Trophoblast cell (in vitro differentiated cells and primary cell): ENCODE measurements around the gene GAPT.
"Not testable (repeated sequence)": the region's sequence is repeated elsewhere in the genome, so short reads cannot be mapped to it uniquely, and the experiment has no call there.

Experiments
- DNase-seq, 2 donors: peaks; one replicate each; pipeline ENCODE4 v3.0.0-alpha.2; 2016
- H2AFZ ChIP-seq: 2 replicates; pipeline ENCODE4 v1.6.1; 2013; ENCODE audit warnings: low read length, moderate library complexity, mild to moderate bottlenecking; ENCODE audit not compliant: insufficient read depth, poor library complexity
- H2AK5ac ChIP-seq: 2 replicates; pipeline ENCODE4 v1.6.1; 2013; ENCODE audit warnings: mild to moderate bottlenecking, low read length
- H2BK120ac ChIP-seq: 2 replicates; pipeline ENCODE4 v1.6.1; 2013; ENCODE audit warnings: low read length, mild to moderate bottlenecking, moderate library complexity; ENCODE audit not compliant: insufficient read depth, poor library complexity
- H2BK12ac ChIP-seq: 2 replicates; pipeline ENCODE4 v1.6.1; 2013; ENCODE audit warnings: mild to moderate bottlenecking, low read length, moderate library complexity
- H2BK5ac ChIP-seq: 2 replicates; pipeline ENCODE4 v1.6.1; 2013; ENCODE audit warnings: low read length, low read depth, moderate library complexity, mild to moderate bottlenecking; ENCODE audit not compliant: poor library complexity
- H3K14ac ChIP-seq: 2 replicates; pipeline ENCODE4 v1.6.1; 2013; ENCODE audit warnings: mild to moderate bottlenecking, low read length
- H3K18ac ChIP-seq: 2 replicates; pipeline ENCODE4 v1.6.1; 2013; ENCODE audit warnings: mild to moderate bottlenecking, low read length
- H3K23ac ChIP-seq: 2 replicates; pipeline ENCODE4 v1.6.1; 2013; ENCODE audit warnings: low read length
- H3K27ac ChIP-seq: 2 replicates; pipeline ENCODE4 v1.5.1; 2013; ENCODE audit warnings: low read depth, mild to moderate bottlenecking, inconsistent platforms, low read length, moderate library complexity
- H3K27me3 ChIP-seq: 2 replicates; pipeline ENCODE4 v1.6.1; 2013; ENCODE audit warnings: inconsistent platforms, mild to moderate bottlenecking, low read length, moderate library complexity; ENCODE audit not compliant: insufficient read depth
- H3K36me3 ChIP-seq, 2 experiments: 1 replicate in 1 of 2; 2 replicates in 1 of 2; pipeline ENCODE4 v1.6.1; 2013; ENCODE audit warnings: low read length in 2 of 2, mild to moderate bottlenecking in 2 of 2, moderate library complexity in 1 of 2; ENCODE audit not compliant: insufficient read depth in 2 of 2, control insufficient read depth in 1 of 2
- H3K4ac ChIP-seq: 2 replicates; pipeline ENCODE4 v1.6.1; 2013; ENCODE audit warnings: low read depth, mild to moderate bottlenecking, low read length, moderate library complexity
- H3K4me1 ChIP-seq, 2 experiments: 1 replicate in 1 of 2; 2 replicates in 1 of 2; pipeline ENCODE4 v1.6.1; 2013; ENCODE audit warnings: low read length in 2 of 2, mild to moderate bottlenecking in 2 of 2, moderate library complexity in 1 of 2; ENCODE audit not compliant: insufficient read depth in 2 of 2, control insufficient read depth in 1 of 2
- H3K4me2 ChIP-seq: 2 replicates; pipeline ENCODE4 v1.6.1; 2013; ENCODE audit warnings: inconsistent platforms, mild to moderate bottlenecking, low read length, moderate library complexity
- H3K4me3 ChIP-seq: 2 replicates; pipeline ENCODE4 v1.5.1; 2013; ENCODE audit warnings: mild to moderate bottlenecking, low read depth, low read length, inconsistent platforms
- H3K79me1 ChIP-seq: one replicate; pipeline ENCODE4 v1.6.1; 2013; ENCODE audit warnings: low read length
- H3K79me2 ChIP-seq: 2 replicates; pipeline ENCODE4 v1.6.1; 2013; ENCODE audit warnings: low read length, mild to moderate bottlenecking; ENCODE audit not compliant: control insufficient read depth, insufficient read depth, poor library complexity
- H3K9ac ChIP-seq: 2 replicates; pipeline ENCODE4 v1.6.1; 2013; ENCODE audit warnings: mild to moderate bottlenecking, low read length
- H3K9me3 ChIP-seq: 2 replicates; pipeline ENCODE4 v1.6.1; 2013; ENCODE audit warnings: low read depth, mild to moderate bottlenecking, control low read depth, inconsistent platforms, low read length; ENCODE audit not compliant: insufficient read depth
- H4K12ac ChIP-seq: 2 replicates; pipeline ENCODE4 v1.6.1; 2013; ENCODE audit warnings: low read depth, mild to moderate bottlenecking, low read length, moderate library complexity
- H4K8ac ChIP-seq: 2 replicates; pipeline ENCODE4 v1.6.1; 2013; ENCODE audit warnings: low read depth, mild to moderate bottlenecking, low read length, moderate library complexity
- H4K91ac ChIP-seq: one replicate; pipeline ENCODE4 v1.6.1; 2013; ENCODE audit warnings: low read depth, mild to moderate bottlenecking, low read length, moderate library complexity
- WGBS: extraction: QIAGEN DNeasy Blood & Tissue Kit; methylation state at CpG from one replicate; pipeline ENCODE4 v1.1.7; 2013; ENCODE audit warnings: missing lambda C conversion rate; ENCODE audit not compliant: insufficient read length, insufficient coverage; ENCODE audit errors: extremely low coverage; 5-methylcytosine and 5-hydroxymethylcytosine counted together

GAPT gene

DNA sequence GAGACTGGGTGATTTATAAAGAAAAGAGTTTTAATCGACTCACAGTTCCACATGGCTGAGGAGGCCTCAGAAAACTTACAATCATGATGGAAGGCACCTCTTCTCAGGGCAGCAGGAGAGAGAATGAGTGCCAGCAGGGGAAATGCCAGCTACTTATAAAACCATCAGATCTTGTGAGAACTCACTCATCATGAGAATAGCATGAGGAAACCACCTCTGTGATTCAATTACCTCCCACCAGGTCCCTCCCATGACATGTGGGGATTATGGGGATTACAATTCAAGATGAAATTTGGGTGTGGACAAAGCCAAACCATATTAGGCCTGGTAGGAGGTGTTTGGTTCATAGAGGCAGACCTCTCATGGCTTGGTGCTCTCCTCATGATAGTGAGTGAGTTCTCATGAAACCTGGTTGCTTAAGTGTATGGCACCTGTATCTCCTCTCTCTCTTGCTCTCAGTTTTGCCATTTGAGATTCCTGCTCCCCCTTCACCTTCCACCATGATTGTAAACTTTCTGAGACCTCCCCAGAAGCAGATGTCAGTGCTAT is 39.8 kb downstream of the GAPT start:
- no peaks in the 10 kb centered on the region for H3K27me3 ChIP-seq
- H3K4me1 ChIP-seq: no peaks in the 10 kb centered on the region
- no peak overlapping the region for H4K91ac ChIP-seq
- H4K8ac ChIP-seq: no peak overlapping the region
- H3K27ac ChIP-seq: no peak overlapping the region
- H2BK12ac ChIP-seq: no peak overlapping the region
- H3K18ac ChIP-seq: no peak overlapping the region
- no peak overlapping the region for H2AK5ac ChIP-seq
- H3K4me2 ChIP-seq: no peak overlapping the region
- H3K4ac ChIP-seq: no peak overlapping the region
- no peaks in the 10 kb centered on the region for H3K79me2 ChIP-seq
- no peak overlapping the region for H2BK5ac ChIP-seq
- H3K9ac ChIP-seq: no peak overlapping the region
- no peak overlapping the region for H2AFZ ChIP-seq
- H2BK120ac ChIP-seq: no peak overlapping the region
- no peaks in the 10 kb centered on the region for H3K9me3 ChIP-seq
- no peak overlapping the region for H3K14ac ChIP-seq
- no CpG with 5 or more reads among the region's 1 CpG for WGBS
- no peak for DNase-seq
- H3K23ac ChIP-seq: no peak overlapping the region
- H3K79me1 ChIP-seq: no peaks in the 10 kb centered on the region
- no peaks in the 10 kb centered on the region for H3K36me3 ChIP-seq
- no peak overlapping the region for H3K4me3 ChIP-seq
- H4K12ac ChIP-seq: no peak overlapping the region

DNA sequence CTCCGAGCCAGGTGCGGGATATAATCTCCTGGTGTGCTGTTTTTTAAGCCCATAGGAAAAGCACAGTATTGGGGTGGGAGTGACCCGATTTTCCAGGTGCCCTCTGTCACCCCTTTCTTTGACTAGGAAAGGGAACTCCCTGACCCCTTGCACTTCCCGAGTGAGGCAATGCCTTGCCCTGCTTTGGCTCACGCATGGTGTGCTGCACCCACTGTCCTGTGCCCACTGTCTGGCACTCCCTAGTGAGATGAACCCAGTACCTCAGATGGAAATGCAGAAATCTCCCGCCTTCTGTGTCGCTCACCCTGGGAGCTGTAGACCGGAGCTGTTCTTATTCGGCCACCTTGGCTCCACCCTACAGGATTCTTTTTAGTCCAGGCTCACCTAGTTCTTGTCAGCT is 50.7 kb downstream of the GAPT start:
- H4K12ac ChIP-seq, H2AFZ ChIP-seq, H2AK5ac ChIP-seq, H3K14ac ChIP-seq, H3K36me3 ChIP-seq, H4K91ac ChIP-seq, H3K79me2 ChIP-seq, H3K79me1 ChIP-seq, H3K27me3 ChIP-seq, H3K4me3 ChIP-seq, DNase-seq, H2BK12ac ChIP-seq, H3K4me1 ChIP-seq, H4K8ac ChIP-seq, H2BK5ac ChIP-seq, H2BK120ac ChIP-seq, H3K23ac ChIP-seq, H3K9ac ChIP-seq, H3K4me2 ChIP-seq, H3K27ac ChIP-seq, H3K18ac ChIP-seq, H3K4ac ChIP-seq, H3K9me3 ChIP-seq: not testable (repeated sequence)
- WGBS: no CpG with 5 or more reads among the region's 9 CpGs

GRCh38 chr5:58542709-58543108 is 51.5 kb downstream of the GAPT start:
- Histone ChIP-seq H3K27ac (no peak overlapping the region), H3K18ac (no peak overlapping the region), H2BK5ac (no peak overlapping the region), H2AFZ (no peak overlapping the region), H2AK5ac (no peak overlapping the region), H3K9ac (no peak overlapping the region), H3K27me3 (no peaks in the 10 kb centered on the region), H3K23ac (no peak overlapping the region), H4K91ac (no peak overlapping the region), H3K36me3 (no peaks in the 10 kb centered on the region), H3K79me2 (no peaks in the 10 kb centered on the region), H3K4me2 (no peak overlapping the region), H3K4me1 (no peaks in the 10 kb centered on the region), H4K8ac (no peak overlapping the region), H3K4ac (no peak overlapping the region), H2BK12ac (no peak overlapping the region), H4K12ac (no peak overlapping the region), H2BK120ac (no peak overlapping the region), H3K4me3 (no peak overlapping the region), H3K14ac (no peak overlapping the region), H3K9me3 (no peaks in the 10 kb centered on the region), H3K79me1 (peaks cover 2% of the 10 kb centered on the region)
- no CpG with 5 or more reads among the region's 1 CpG for WGBS
- DNase-seq: no peak

DNA sequence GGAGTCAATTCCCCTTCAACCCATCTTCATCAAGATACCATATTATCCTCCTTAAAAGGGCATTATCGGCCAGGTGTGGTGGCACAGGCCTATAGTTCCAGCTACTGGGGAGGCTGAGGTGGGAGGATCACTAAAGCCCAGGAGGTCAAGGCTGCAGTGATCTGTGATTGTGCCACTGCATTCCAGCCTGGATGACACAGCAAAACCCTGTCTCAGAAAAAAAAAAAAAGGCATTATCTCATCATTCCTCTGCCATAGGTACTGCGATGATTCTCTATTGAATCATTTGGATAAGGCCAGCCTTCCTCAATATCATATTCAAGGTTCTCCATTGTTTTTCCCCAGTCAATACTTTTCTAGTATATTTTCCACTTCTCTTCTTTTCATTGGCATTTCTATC is 52.5 kb downstream of the GAPT start:
- no peak overlapping the region for H2BK12ac ChIP-seq
- no peak overlapping the region for H3K4me3 ChIP-seq
- no peak overlapping the region for H3K18ac ChIP-seq
- H3K36me3 ChIP-seq: no peaks in the 10 kb centered on the region
- H2AK5ac ChIP-seq: no peak overlapping the region
- H3K4ac ChIP-seq: no peak overlapping the region
- H3K14ac ChIP-seq: no peak overlapping the region
- no peak overlapping the region for H4K12ac ChIP-seq
- H3K79me2 ChIP-seq: no peaks in the 10 kb centered on the region
- H2AFZ ChIP-seq: no peak overlapping the region
- no peaks in the 10 kb centered on the region for H3K9me3 ChIP-seq
- H2BK5ac ChIP-seq: no peak overlapping the region
- no peak overlapping the region for H4K8ac ChIP-seq
- no peak overlapping the region for H3K27ac ChIP-seq
- H4K91ac ChIP-seq: no peak overlapping the region
- H3K23ac ChIP-seq: no peak overlapping the region
- H3K4me2 ChIP-seq: no peak overlapping the region
- no peaks in the 10 kb centered on the region for H3K27me3 ChIP-seq
- no peak overlapping the region for H2BK120ac ChIP-seq
- H3K9ac ChIP-seq: no peak overlapping the region
- peaks cover 2% of the 10 kb centered on the region for H3K79me1 ChIP-seq
- no peaks in the 10 kb centered on the region for H3K4me1 ChIP-seq
- WGBS: no CpG with 5 or more reads among the region's 2 CpGs
- peak; percentile 36 to 75 for DNase-seq
